HG03175 (cell line): ENCODE data around the gene CHST2.
A peak's percentile ranks its signal among the peaks of the same experiment; 100 is the strongest.

Experiments
- ATAC-seq: cut with Tn5 transposase; IDR thresholded peaks from one replicate; pipeline ENCODE4 v1.9.1; 2021; ENCODE audit warnings: mild to moderate bottlenecking, moderate library complexity; ENCODE audit not compliant: unreplicated experiment

CHST2 gene

DNA sequence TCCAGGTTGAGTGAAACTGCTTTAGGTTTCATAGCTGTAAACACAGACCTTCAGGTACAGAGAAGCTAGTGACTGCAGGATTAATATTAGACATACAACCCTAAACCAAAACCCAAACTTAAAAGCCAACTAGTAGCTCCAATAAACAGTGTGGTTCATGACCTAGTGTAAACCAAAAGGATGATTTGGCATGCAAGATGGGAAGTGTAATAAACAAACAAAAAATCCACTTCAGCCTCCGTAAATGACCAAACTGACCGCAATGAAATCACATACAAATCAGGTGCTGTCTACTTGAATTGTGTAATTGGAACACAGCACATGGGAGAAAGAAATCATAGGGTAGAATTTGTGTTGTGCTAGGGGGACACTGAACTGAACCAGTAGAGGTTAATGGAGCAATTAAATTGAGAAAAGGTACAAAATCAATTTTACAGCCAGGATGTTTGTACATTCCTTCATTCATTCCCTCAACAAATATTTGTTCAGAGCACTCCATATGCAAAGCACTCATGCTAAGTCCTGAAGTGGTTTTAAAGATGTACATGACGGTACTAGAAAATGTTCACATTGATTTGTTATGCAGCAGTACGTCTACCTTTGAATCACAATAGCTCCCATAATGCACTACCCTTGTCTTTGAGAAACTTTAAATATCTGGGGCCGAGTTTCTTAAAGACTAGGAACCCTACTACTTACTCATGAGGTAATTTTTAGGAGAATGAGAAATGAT lies 21.4 kb upstream of the CHST2 start:
- no peak for ATAC-seq

DNA sequence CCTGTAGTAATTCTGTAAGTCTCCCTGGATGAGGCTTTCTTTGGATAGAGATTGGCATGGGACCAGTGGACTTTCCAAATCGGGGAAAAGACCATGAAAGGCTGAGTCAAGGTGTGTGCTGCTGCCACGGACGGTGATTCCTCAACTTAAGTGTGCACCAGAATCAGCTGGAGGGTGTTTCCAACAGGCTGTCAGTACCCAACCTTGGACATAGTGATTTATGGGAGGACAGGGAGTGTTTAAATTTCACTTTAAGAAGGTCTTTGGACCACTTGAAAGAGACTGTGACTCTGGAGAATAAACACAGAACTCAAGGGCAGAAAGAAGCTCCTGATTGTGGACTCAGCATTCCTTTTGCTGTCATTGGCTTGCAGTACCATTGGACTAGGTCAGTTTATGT lies 20.4 kb upstream of the CHST2 start:
- ATAC-seq: no peak

DNA sequence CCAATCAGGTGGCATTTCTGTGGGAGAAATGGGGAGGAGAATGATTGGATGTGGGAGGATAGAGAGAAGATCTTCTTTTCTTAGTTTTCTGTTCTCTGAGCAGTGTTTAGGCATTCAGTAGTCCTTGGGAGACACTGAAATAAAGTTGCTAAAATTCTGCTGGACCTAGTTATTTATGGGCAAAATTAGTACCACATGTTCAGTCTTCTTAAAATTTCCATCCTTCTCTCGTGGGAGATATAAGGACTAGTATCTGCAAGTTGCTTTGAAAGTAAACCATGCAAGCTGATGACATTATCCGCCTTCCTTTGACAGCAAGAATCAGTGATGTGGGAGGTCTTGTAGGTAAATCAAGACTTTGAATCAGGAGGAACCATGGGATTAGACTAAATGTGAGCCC lies 19.9 kb upstream of the CHST2 start:
- ATAC-seq: no peak

DNA sequence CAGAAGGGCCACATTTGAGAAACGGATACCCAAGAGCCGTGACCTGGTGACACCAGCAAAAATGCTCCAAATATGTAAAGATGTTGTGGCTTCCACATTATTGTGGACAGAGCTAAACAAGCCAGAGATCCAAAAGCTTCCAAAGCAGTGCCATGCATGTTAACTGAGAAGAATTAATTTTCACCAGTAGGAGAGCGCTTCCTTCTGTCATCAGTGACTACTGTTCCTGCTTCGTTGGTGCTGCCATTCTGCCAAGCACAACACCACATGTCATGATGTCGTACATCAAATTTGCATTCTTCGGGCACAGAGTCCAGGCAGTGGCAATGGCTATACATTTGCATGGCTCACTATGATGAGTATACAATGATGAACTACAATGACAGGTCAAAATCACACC lies 19.1 kb upstream of the CHST2 start:
- no peak for ATAC-seq

DNA sequence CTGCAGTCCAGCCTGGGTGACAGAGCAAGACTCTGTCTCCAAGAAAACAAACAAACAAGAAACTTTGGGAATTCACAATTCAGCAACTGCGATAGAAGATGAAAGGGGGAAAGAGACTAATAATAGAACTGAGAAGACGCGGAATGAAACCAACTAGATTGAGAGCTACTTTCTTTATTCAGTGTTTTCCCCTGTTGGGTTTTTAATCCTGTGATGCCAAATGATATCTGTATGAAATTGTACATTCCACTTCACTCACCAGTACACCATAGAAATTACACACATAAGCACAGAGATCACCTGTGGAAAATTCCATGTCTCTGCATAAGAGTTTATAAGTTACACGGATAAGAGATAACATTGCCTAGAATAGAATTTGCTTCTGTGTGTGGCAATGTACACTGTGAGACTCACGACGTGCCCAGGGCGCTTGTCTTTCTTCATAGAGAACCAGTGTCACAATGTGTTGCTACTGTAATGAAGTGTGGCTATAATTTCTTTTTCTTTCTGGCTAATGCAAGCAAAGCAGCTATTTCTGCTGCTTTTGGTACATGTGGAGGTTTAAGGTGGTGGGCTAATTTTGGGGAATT lies 17.7 kb upstream of the CHST2 start:
- no peak for ATAC-seq

DNA sequence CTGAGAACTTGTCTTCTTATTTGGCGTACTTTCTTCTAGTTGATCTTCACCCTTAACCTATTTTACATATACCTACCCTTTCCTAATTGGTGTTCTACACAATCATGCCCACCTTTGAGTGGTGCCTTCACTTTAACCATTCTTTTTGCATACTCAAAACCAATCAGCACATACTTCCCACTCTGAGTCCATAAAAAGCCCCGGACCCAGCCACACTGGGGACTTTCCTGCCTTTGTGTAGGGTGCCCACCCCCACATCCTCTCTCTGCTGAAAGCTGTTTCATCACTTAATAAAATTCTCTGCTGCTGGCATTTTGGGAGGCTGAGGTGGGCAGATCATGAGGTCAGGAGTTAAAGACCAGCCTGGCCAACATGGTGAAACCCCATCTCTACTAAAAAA lies 15.9 kb upstream of the CHST2 start:
- ATAC-seq: no peak

DNA sequence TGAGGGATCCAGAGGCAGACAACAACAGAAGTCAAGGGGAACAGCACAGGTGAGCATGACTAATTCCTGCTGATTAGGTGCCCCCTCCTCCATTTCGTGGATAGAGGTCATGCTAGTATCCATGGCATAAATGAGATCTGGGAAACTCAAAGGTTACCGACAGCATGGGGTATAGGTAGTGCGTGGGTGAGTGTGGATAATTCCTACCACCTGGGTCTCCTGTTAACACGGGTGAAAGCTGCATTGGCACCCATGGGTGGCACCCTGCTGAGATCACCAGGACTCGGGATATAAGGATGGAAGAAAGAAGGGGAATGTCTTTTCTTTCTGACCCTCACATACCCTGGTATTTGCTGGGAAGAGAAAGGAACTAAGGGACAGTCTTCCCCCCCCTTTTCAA lies 14.4 kb upstream of the CHST2 start:
- ATAC-seq: no peak

DNA sequence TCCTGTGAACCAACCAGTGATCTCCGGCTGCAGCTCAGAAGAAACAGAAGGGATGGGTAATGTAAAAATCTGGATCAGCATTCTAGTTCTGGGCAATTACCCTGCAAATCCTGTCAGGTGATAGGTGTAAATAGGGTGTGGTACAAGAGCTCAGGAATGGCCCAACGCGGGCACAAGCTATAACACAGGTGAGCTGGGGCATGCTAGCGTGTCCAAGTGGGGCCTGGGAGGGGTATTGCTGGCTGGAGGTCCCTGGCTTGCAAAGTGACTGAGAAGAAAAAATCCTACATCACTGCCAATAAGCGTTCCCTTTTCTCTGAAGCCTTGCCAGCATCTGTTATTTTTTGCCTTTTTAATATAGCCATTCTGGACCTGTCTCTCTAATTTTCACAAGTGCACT lies 9.7 kb upstream of the CHST2 start:
- ATAC-seq: no peak

DNA sequence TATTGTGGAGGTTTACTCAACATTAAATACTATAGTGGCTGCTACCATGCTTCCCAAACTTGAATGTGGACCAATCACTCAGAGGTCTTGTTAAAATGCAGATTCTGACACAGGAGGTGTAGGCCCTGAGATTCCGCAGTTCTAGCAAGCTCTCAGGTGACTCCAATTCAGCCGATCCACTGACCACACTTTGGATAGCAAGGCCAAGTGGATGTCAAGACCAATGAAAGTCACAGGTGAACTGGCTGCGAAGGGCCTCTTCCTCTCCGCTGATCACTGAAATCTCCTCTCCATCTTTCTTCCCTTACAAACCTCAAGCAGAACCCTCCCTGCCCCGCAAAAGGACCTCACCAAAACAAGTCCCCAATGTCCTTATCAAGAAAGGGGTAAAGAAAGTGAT lies 9.2 kb upstream of the CHST2 start:
- no peak for ATAC-seq

DNA sequence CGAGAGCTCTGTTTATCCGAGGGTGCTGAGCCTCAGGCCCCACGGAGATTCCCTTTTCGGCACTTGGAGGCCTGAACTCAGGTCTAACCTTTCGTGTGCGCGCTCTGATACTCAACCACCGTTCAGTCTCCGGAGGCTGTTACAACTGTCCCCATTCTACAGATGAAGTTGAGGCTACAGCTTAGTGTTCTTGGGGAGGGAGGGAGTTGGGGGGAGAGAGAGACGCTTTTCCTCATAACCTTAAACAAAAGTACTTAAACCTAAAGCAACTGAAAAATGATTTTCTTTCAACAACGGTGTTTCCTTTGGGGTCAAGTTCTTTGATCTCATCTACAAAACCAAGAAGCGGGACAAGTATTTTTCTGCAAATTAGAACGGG lies 952 bp upstream of the CHST2 start:
- no peak for ATAC-seq

DNA sequence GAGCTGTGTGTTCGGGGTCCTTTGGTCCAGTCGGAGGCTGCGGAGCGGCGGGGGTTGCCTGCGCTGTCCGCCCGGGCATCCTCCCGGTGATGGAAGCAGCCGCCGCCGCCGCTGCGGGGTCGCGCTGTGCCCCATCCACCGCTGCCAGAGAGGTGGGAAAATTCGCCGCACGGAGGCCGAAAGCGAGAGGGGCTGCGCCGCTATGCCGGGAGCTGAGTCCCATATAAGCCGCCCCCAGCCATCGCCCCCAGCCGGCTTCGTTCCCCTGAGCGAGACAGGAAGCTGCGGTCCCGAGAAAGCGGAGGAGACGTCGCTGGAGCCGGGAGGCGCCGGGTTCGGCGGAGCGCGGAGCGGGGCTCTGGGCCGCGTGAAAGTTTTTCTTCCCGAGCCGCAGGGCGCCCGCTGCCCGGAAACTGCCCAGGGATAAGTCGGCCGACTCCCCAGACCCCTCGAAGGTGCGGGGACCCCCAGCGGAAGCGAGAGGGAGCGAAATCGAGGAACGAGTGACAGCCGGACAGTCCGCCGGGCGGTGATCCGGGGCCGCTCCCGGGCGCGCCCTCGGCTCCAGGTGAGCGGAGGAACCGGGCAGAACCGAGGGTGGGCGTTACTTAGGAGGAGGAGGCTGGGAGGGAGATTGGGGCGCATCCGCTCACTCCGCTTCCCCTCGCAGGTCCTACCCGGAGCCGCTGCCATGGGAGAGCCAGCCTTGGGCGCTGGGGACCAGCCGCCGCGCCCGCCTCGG lies 574 bp downstream of the CHST2 start:
- ATAC-seq: peak; percentile 8

DNA sequence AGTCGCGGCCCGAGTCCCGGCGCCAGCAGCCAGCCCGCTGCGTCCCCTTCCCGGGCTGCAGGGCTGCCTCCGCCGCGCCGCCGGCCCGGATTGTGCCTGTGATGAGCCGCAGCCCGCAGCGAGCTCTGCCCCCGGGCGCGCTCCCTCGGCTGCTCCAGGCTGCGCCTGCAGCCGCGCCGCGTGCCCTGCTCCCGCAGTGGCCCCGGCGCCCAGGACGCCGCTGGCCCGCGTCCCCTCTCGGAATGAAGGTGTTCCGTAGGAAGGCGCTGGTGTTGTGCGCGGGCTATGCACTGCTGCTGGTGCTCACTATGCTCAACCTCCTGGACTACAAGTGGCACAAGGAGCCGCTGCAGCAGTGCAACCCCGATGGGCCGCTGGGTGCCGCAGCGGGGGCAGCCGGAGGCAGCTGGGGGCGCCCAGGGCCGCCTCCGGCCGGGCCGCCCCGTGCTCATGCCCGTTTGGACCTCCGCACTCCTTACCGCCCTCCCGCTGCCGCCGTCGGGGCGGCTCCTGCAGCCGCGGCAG lies 1.2 kb downstream of the CHST2 start:
- peak; percentile 44 for ATAC-seq

DNA sequence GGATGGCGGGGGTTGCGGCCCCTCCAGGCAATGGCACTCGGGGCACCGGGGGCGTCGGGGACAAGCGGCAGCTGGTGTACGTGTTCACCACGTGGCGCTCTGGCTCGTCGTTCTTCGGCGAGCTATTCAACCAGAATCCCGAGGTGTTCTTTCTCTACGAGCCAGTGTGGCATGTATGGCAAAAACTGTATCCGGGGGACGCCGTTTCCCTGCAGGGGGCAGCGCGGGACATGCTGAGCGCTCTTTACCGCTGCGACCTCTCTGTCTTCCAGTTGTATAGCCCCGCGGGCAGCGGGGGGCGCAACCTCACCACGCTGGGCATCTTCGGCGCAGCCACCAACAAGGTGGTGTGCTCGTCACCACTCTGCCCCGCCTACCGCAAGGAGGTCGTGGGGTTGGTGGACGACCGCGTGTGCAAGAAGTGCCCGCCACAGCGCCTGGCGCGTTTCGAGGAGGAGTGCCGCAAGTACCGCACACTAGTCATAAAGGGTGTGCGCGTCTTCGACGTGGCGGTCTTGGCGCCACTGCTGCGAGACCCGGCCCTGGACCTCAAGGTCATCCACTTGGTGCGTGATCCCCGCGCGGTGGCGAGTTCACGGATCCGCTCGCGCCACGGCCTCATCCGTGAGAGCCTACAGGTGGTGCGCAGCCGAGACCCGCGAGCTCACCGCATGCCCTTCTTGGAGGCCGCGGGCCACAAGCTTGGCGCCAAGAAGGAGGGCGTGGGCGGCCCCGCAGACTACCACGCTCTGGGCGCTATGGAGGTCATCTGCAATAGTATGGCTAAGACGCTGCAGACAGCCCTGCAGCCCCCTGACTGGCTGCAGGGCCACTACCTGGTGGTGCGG lies 1.9 kb downstream of the CHST2 start:
- ATAC-seq: peak; percentile 16

DNA sequence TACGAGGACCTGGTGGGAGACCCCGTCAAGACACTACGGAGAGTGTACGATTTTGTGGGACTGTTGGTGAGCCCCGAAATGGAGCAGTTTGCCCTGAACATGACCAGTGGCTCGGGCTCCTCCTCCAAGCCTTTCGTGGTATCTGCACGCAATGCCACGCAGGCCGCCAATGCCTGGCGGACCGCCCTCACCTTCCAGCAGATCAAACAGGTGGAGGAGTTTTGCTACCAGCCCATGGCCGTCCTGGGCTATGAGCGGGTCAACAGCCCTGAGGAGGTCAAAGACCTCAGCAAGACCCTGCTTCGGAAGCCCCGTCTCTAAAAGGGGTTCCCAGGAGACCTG lies 2.5 kb downstream of the CHST2 start:
- ATAC-seq: no peak

DNA sequence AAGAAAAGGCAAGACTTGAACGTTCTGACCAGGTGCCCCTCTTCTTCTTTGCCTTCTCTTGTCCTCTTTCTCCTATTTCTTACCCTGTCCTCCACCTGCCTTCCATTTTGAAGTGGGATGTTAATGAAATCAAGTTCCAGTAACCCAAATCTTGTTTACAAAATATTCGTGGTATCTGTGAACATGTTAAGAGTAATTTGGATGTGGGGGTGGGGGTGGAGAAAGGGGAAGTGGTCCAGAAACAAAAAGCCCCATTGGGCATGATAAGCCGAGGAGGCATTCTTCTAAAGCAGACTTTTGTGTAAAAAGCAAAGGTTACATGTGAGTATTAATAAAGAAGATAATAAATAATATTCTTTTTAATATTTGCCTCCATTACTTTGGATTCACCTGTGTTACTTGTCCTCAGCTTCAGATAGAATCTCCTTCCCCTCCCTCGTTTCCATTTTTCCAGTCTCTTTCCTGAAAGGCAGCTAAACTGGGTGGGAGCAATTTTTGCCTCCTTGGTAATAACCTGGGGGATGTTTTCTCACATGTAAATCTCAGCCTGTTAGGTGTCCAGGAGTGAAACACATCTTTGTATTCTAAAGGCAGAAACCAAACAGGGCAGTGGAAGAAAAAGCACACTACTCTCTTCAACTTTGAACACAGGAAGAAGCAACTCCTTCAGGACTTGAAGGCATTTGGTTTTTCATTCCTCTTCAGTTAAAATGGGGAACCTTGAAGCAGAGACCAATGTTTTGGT lies 3.2 kb downstream of the CHST2 start:
- ATAC-seq: no peak

DNA sequence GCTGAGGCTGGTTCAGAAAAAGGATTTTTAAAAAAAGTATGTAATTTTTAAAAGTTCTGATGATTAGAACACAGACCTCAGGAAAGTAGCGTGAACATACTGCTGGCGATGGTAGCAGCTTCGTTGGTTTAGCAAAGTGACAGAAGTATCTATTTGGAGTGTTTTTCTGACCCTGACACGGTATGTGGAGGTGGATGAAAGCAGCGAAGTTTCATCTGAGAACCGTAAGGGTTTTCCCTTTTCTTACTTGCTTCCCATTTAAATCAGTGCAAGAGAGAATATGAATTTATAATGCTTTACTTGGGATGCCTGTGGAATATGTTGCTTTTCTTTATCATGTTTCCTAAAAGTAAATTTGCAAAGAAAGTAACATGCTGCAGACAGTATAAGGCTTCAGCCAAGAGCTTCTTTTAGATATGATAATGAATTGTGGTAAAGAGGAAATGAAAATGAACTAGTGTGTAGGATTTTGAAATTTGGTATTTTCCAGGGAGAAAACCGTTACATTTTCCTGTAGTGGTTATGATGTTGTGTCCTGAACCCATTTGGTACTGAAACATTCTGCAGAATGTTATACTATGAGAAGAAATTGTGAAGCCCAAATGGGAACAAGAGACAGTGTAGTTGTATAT lies 3.9 kb downstream of the CHST2 start:
- ATAC-seq: no peak

DNA sequence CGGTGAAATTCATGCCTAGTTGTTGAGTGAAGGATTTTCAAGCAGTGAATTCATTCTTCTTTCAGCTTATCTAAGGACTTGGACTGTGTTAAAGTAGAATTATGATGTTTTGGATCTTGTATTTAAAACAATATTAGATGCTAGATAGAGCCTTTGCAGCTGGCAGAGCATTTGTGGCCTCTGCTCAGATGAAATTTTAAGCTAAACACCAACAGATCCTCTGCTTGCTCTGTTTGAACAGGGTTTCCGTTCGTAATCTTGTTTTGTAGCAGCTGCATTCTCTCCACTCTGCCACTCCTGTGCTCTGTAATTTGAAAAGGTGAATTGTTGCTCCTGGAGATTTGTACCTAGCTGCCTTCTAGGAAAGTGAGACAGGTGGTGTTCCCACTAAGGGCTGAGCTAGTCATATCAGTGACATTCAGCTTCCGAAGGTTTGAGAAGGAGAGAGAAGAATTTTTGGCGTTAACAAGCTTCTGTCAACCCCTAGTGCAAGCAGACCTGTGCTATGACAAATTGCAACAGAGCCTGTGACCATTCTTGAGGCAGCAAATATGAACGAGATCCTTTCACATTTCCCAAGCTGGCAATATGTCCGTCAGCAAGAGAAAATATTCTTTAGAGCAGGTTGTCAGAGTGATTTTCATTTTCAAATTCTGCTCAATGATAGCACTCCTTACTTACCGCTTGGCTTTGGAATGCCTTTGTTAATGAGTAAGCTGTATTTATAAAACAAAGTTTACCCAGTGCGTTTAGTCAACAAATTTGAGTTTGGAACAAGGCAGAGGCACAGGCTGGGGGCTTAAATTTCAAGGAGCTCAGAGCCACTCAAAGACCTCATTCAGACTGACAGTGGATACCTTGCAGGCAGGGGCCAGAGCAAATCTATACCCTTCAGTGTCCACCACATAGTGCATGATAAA lies 5.3 kb downstream of the CHST2 start:
- no peak for ATAC-seq

DNA sequence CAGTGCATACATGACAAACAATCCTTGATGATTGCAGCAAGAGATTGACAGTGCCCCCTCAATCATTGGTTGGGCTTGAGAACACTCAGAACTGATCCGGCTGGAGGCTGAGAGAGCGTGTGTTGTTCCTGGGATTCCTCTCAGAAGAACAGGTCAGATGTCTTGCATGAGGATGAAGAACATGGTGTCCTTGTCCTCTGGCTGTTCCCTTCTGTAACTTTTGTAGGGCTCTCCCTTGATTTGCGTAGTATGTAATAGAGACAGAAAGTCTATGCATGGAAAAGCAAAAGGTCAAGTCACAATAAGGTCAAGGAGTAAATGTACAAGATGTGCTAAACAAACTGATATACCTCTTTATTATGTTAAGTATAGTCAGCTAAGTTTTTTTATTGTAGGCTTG lies 8.2 kb downstream of the CHST2 start:
- ATAC-seq: no peak
